Peyer's patch (tissue), 4 donors: ENCODE measurements around the gene ERVK3-1. TPM values are rescaled to one million over a fixed set of nuclear protein-coding genes. Genes with fewer than 3 reads are reported as not detected.

Experiments
- DNase-seq, 3 donors: peaks; one replicate each; pipeline ENCODE4 v3.0.0-alpha.2; 2017 to 2019
- H3K27ac ChIP-seq, 4 donors: fragments of 200-600 bp; sonication (generic); one replicate each; pipeline ENCODE4 v1.5.1; 2016 to 2019
- H3K27me3 ChIP-seq, 2 donors: fragments of 200-600 bp; sonication (generic); one replicate each; pipeline ENCODE4 v1.5.1; 2019
- H3K36me3 ChIP-seq, 3 donors: fragments of 200-600 bp; sonication (generic); one replicate each; pipeline ENCODE4 v1.5.1; 2016 to 2019
- H3K4me1 ChIP-seq, 4 donors: fragments of 200-600 bp; sonication (generic); one replicate each; pipeline ENCODE4 v1.5.1; 2016 to 2019
- H3K4me3 ChIP-seq, 4 donors: fragments of 200-600 bp; sonication (generic); 1 replicate in 3 of 4; 2 replicates in 1 of 4; pipeline ENCODE4 v1.5.1; 2016 to 2019; ENCODE audit warnings: mild to moderate bottlenecking in 1 of 4
- H3K9me3 ChIP-seq, 4 donors: fragments of 200-600 bp; sonication (generic); one replicate each; pipeline ENCODE4 v1.5.1; 2016 to 2019; ENCODE audit warnings: mild to moderate bottlenecking in 1 of 4
- POLR2A ChIP-seq, 2 donors: fragments of 450-650 bp; IDR thresholded peaks; one replicate each; pipeline ENCODE4 v1.5.1; 2017; ENCODE audit warnings: antibody characterized with exemption in 2 of 2, mild to moderate bottlenecking in 2 of 2, moderate library complexity in 2 of 2
- total RNA-seq, 4 donors: library from RNA; depleted of rRNA; stranded (reverse); fragments of >200 nt; gene quantifications; one replicate each; pipeline ENCODE4 v1.1.0, GENCODE V29; 2016
- TF ChIP-seq, protein P1 (sequence below), 6 experiments: fragments of 450-650 bp in 4 of 6; fragments of 200-600 bp in 2 of 6; sonication (generic) in 1 of 6; IDR thresholded peaks; one replicate each; pipeline ENCODE4 v1.5.1; 2017 to 2019; ENCODE audit warnings: antibody characterized with exemption in 6 of 6, mild to moderate bottlenecking in 3 of 6, moderate library complexity in 1 of 6

The ERVK3-1 gene
- total RNA-seq, 4 donors from 2014 or later, result 41.3 to 54.2 (median 47.2) TPM

DNA sequence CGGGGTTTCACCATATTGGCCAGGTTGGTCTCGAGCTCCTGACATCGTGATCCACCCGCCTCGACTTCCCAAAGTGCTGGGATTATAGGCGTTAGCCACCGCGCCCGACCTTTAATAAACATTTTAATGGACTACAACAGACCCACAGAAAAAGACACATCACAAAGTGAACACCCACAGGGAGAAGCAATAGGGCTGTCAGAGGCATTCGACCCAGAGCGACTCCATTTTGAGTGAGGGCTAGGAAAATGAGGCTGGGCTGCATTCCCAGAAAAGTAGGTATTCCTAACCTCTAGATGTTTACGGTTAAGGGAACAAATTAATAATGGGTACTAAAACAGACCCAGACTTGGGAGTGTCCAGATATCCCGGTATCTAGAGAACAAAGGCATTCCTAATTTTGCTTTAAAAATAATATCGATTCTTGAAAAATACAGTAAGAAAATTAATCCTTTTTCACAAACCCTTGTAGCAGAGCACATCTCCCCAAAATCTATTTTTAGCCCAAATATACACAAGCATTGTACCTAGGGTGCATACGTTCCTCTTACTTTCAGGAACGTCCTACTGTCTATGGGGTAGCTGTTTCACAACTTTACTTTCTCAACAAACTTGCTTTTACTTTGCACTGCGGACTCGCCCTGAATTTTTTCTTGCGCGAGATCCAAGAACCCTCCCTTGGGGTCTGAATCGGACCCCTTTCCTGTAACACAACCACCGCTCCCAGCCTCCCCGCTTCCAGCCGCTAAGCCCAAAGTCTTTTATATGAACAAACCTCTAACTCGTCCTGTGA lies 27.2 kb upstream of the ERVK3-1 start:
- Histone ChIP-seq H3K4me1 (peaks cover 0 to 13% (median 1%) of the 10 kb centered on the region in 4 donors), H3K9me3 (peaks cover 0 to 23% (median 0%) of the 10 kb centered on the region in 4 donors), H3K4me3 (peak overlapping the region; percentile 72 to 87 (median 78)), H3K27me3 (no peaks in the 10 kb centered on the region), H3K27ac (peak overlapping the region; percentile 75 to 88 (median 79)), H3K36me3 (peaks cover 0 to 15% (median 0%) of the 10 kb centered on the region in 3 donors)
- TF ChIP-seq, protein P1, sequence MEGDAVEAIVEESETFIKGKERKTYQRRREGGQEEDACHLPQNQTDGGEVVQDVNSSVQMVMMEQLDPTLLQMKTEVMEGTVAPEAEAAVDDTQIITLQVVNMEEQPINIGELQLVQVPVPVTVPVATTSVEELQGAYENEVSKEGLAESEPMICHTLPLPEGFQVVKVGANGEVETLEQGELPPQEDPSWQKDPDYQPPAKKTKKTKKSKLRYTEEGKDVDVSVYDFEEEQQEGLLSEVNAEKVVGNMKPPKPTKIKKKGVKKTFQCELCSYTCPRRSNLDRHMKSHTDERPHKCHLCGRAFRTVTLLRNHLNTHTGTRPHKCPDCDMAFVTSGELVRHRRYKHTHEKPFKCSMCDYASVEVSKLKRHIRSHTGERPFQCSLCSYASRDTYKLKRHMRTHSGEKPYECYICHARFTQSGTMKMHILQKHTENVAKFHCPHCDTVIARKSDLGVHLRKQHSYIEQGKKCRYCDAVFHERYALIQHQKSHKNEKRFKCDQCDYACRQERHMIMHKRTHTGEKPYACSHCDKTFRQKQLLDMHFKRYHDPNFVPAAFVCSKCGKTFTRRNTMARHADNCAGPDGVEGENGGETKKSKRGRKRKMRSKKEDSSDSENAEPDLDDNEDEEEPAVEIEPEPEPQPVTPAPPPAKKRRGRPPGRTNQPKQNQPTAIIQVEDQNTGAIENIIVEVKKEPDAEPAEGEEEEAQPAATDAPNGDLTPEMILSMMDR (IDR thresholded peaks at IDR 0.05), result no peak
- DNase-seq, result no peak

DNA sequence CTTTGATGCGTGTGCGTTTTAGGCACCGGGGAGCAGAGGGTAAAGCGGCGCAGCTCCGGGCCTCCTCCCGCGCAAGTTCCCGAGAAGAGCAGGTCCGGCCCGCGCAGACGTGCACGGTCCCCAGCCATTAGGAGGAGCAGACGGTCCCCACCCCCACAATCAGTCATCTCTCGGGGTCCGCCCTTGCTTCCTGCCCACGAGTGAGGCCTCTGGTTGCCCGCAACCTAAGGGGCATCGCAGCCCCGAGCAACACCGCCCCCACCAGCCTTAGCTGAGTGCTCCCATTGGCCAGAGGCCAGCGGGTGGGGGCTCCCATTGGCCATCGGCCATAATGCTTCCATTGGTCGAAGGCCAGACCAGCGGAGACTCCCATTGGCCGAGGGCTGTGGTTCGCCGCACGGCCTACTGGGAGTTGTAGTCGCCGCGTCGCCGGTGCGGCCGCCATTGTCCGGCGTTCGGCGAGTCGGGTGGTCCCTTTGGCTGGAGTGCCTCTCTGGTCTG lies 26.6 kb upstream of the ERVK3-1 start, which contains the start of gene ZNF8:
TSS of gene ZNF8 (plus strand) at position 415 of the 501 bp plus-strand sequence. CDS start 127 bp downstream, outside the sequence.
- peak within 1 kb of the TSS; percentile 75 to 88 (median 79) for H3K27ac ChIP-seq
- peak; percentile 96 to 99 (median 97) for DNase-seq
- peaks cover 0 to 17% (median 0%) of the 10 kb centered on the region in 4 donors for H3K9me3 ChIP-seq

DNA sequence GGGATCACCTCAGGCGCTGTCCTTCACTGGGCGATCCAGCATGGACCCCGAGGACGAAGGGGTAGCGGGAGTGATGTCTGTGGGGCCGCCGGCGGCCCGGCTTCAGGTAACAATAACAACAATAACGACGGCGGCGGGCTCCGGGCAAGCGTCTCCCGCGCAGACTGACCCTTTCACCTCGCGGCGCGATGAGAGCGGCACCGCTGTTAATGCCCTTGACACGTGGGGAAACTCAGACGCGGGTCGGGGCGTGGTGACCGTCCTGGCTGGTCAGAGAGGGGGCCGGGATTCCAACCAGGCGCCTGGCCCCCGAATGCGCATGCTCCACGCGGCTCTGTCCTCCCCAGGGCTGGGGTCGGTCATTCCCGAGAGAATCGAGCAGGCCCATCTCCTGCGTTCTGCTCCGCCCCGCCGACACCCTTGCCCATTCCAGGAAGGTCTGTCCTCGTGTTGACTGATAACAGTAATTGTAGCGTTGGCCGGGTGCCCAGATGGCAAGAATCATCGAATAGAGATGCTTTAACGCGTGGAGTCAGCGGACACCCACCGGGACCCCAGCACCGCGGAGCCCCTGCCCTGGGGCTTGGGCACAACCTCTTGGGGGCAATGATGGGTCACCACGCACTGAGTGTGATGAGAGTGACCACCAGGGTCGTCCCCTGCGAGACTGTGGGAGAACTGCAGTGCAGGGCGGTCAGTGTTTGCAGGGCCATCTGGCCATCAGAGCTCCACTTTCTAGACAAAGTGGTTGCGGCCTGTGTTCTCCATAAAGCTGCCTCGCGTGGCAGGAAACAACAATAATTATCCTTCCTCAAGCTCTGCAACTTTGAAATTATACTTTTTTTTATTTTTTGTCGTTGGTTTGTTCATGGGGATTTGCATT lies 25.9 kb upstream of the ERVK3-1 start:
- peak overlapping the region; percentile 72 to 87 (median 78) for H3K4me3 ChIP-seq
- DNase-seq, result peak; percentile 46 to 77 (median 68)
- TF ChIP-seq POLR2A (IDR thresholded peaks at IDR 0.05), result no peak
- TF ChIP-seq, protein P1 (IDR thresholded peaks at IDR 0.05), result no peak
- peaks cover 0 to 13% (median 1%) of the 10 kb centered on the region in 4 donors for H3K4me1 ChIP-seq
- H3K36me3 ChIP-seq, result peaks cover 0 to 9% (median 0%) of the 10 kb centered on the region in 3 donors
- peaks cover 0 to 10% (median 0%) of the 10 kb centered on the region in 4 donors for H3K9me3 ChIP-seq
- H3K27ac ChIP-seq, result peak overlapping the region; percentile 75 to 88 (median 79)
- H3K27me3 ChIP-seq, result no peaks in the 10 kb centered on the region

More for the DNA sequence above, 26.6 kb upstream of the ERVK3-1 start, which contains the start of gene ZNF8:
- H3K36me3 ChIP-seq, result peaks cover 0 to 15% (median 0%) of the 10 kb centered on the region in 3 donors
- H3K27me3 ChIP-seq, result no peaks in the 10 kb centered on the region
- peaks cover 0 to 13% (median 1%) of the 10 kb centered on the region in 4 donors for H3K4me1 ChIP-seq
- peak within 1 kb of the TSS; percentile 72 to 87 (median 78) for H3K4me3 ChIP-seq
- peak in 1 of 2 donors; percentile 34 for TF ChIP-seq POLR2A (IDR thresholded peaks at IDR 0.05)
- TF ChIP-seq, protein P1 (IDR thresholded peaks at IDR 0.05), result no peak

DNA sequence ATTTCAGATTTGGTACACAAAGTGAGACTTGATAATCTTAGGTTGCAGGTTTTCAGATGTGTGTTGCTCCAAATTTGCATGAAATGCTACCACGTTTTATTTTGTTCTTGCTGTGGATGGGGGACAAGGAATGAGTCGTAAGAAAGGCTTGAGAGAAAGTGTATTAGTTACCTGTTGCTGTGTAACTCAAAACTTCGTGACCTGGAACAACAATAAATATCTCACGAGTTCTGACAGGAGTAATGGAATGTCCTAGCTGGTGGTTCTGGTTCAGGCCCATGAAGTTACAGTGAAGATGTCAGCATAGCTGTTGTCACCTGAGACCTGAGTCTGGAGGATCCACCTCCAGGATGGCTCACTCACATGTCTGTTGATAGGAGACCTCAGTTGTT lies 25.3 kb upstream of the ERVK3-1 start:
- Histone ChIP-seq H3K9me3 (peaks cover 0 to 11% (median 0%) of the 10 kb centered on the region in 4 donors), H3K27me3 (no peaks in the 10 kb centered on the region), H3K4me1 (peaks cover 0 to 13% (median 1%) of the 10 kb centered on the region in 4 donors), H3K36me3 (peaks cover 0 to 7% (median 0%) of the 10 kb centered on the region in 3 donors), H3K27ac (no peak overlapping the region), H3K4me3 (peak overlapping the region in 2 of 4 donors; percentile 77 to 87)
- no peak for DNase-seq
- no peak for TF ChIP-seq POLR2A (IDR thresholded peaks at IDR 0.05)
- TF ChIP-seq, protein P1 (IDR thresholded peaks at IDR 0.05), result no peak

DNA sequence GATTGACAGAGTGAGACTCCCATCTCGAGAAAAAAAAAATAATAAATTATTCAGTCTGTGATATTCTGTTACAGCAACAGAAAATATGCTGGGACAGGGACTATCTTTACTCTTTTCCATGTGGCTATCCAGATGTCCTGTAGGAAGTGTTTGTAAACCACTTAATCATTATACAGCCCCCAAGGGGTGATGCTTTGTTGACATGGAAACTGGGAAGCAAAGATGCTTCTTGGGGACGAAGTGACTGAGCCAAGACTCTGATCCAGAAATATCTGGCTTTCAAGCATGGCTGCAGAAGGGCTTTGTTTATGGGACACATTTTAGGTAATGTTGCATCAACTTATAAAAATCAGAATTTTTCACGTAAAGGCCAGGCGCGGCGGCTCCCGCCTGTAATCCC lies 21.0 kb upstream of the ERVK3-1 start:
- no peak for DNase-seq
- Histone ChIP-seq H3K36me3 (peaks cover 0 to 47% (median 0%) of the 10 kb centered on the region in 3 donors), H3K9me3 (peaks cover 0 to 4% (median 0%) of the 10 kb centered on the region in 4 donors), H3K4me3 (no peak overlapping the region), H3K27me3 (no peaks in the 10 kb centered on the region), H3K27ac (no peak overlapping the region), H3K4me1 (peaks cover 0 to 13% (median 0%) of the 10 kb centered on the region in 4 donors)
- no peak for TF ChIP-seq POLR2A (IDR thresholded peaks at IDR 0.05)
- TF ChIP-seq, protein P1 (IDR thresholded peaks at IDR 0.05), result no peak
